ENCODE data around the gene F12.
"Not testable (repeated sequence)": the region's sequence is repeated elsewhere in the genome, so short reads cannot be mapped to it uniquely, and the experiment has no call there.

F12 gene

DNA sequence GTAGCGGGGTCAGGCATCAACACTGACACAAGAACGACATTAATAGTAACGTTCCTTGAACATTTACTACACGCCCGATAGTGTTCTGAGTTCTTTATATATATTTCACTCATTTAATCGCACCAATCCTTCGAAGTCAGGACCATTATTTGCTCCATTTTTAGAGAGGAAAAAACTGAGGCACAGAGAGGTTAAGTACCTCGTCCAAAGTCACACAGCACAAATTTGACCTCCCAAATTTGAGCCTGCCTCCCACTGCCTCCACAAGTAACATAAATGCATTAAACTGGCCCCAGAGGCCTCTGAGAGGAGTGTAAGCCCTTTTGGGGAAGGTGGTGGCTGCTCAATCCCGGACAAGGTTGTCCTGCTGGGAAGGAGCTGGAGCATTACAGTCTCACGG, 45.8 kb downstream of the F12 start:
- in situ Hi-C loops (cut with MboI; ENCODE audit: low pct_unique_long_range_greater_than_20kb, low sequenced_read_pairs) = no loop called here
- DNase-seq = no peak

- DNase-seq = peak; percentile 64
- in situ Hi-C loops (cut with MboI; ENCODE audit: low pct_unique_long_range_greater_than_20kb, low sequenced_read_pairs) = no loop called here
Observed at GRCh38 chr5:177362610-177363507, 46.5 kb downstream of the F12 start.

DNA sequence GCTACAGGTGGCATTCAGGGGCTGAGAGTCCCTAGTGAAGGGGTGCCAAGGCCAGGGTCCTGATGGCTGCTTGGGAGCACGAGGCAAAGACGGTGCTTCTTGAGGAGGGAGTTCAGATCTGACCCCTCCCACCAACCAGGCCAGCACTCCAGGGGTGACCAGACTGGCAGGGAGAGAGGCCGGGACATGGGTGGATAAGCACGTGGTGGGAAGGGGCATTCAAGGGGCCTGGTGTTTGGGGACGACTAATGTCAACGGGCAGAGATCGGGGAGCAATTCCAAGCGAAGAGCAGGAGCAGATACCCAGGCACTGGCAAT, 47.1 kb downstream of the F12 start:
- in situ Hi-C loops (cut with MboI; ENCODE audit: low pct_unique_long_range_greater_than_20kb, low sequenced_read_pairs) = no loop called here
- DNase-seq = no peak

DNA sequence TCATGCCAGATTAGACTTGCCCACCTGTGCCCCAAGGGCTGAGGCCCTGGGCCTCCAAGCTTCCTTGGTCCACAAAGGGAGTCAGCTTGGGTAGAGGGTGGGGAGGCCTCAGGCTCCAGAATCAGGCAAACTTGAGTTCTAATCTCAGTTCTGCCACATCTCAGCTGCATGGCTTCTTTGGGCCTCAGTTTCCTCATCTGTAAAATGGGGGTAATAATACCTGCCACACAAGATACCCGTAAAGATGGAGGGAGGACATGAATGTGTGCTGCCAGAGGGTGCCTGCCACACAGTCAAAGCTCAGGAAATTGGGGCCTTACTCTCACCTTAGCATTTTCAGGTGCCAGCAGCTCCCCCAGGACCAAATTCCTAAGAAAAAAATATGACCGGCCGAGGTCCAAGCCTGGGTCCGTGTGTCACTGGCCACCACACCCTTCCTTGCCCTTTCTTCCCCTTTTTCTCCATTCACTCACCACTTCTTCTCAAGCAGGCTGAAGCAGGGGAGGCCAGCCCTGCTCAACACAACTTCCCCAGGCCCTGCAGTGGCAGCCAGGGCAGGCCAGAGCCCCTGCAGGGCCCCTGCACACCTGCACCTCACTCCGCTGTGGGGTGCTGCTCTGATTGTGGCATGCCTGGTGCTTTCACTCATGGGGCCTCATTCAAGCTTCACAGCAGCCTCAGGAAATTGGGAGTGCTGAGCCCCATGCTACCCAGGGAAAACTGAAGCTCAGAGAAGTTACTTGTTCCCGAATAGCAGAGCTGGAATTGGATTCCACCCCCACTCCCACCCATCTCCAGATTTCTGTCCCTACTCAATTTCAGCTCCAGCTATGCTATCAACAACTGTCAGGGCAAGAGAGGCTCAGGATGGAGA, 47.7 kb downstream of the F12 start:
- DNase-seq = peak; percentile 57
- in situ Hi-C loops (cut with MboI; ENCODE audit: low pct_unique_long_range_greater_than_20kb, low sequenced_read_pairs) = no loop called here

DNA sequence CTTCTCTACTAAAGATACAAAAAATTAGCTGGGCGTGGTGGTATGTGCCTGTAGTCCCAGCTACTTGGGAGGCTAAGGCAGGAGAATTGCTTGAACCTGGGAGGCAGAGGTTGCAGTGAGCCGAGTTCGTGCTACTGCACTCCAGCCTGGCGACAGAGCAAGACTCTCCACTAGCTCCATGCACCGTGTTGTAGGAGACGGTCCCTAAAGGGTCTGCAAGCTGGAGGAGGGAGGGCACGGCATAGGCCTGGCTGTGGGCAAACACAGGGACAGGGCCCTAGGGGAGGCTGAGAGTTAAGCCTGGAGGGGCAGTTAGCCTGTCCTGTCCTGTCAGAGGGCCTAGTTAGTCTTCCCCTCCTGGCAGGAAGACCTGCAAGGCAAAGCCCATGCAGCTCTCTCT, 48.6 kb downstream of the F12 start:
- in situ Hi-C loops (cut with MboI; ENCODE audit: low pct_unique_long_range_greater_than_20kb, low sequenced_read_pairs); DNase-seq: not testable (repeated sequence)

GRCh38 chr5:177359860-177360259, 49.5 kb downstream of the F12 start:
- in situ Hi-C loops (cut with MboI; ENCODE audit: low pct_unique_long_range_greater_than_20kb, low sequenced_read_pairs) = no loop called here
- no peak for DNase-seq

DNA sequence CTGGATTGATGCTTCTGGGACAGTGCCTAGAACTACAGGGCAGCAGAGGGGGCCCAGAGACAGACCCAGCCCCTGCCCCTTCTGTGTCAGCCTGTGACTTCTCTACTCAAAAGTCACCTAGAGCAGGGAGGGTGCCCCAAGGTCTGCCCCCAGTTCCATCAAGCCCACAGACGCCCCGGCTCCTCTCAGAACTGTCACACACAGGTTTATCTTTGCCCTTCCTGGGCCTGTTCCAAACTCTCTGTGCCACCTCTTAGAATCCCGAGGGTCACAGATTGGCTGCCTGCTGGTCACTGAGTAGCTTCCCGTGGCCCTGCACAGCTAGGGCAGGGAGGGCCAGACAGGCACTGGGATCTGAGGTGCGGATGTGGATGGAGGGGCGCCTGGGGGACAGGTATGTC, 49.9 kb downstream of the F12 start:
- DNase-seq = no peak
- in situ Hi-C loops (cut with MboI; ENCODE audit: low pct_unique_long_range_greater_than_20kb, low sequenced_read_pairs) = no loop called here

GRCh38 chr5:177358370-177358819, 51.0 kb downstream of the F12 start:
- no peak for DNase-seq
- in situ Hi-C loops (cut with MboI; ENCODE audit: low pct_unique_long_range_greater_than_20kb, low sequenced_read_pairs) = no loop called here

DNA sequence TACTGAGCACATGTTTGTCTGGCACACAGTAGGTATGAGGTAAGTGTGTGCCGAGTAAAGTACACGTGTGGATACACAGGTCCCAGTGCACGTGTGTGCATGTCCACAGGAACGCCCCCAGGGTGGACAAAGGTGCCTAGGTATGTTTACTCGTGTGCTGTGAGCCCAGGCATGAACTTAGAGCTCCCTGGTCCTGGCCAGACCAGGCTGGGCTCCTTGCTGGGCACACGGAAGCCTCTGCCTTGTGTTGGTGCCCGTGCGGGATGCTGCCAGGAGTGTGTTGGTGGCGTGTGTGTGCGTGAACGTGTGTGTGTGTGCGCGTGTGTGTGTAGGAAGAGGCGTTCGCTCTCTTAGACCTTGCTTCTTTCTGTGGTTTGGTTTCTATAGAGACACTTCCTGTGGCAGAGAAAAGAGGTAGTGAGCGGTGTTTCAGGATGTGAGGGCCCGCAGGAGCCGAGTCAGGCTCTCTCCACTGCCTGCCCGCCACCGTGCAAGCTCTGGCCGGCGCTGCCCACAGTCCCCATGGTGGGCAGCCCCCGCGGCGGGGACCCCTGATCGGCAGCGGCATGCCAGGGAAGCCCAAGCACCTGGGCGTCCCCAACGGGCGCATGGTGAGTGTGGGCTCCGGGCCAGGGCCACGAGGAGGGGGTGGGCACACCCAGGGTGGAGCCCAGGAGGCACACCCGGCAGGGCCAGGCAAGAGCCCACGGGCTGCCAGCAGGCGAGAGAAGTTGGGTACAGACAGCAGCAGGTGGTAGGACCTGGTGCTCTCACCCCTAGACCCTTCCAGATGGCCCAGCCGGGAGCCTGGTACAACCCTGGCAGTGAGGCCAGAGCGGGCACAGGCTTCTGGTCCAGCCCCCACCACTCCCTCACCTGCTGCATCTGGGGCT, 51.7 kb downstream of the F12 start, which contains the start of gene RGS14:
Gene RGS14, plus strand, starts transcription at position 466 of the 893 bp plus-strand sequence. Its CDS starts 101 bp downstream, at position 567.
- peak; percentile 95 for DNase-seq
- in situ Hi-C loops (cut with MboI; ENCODE audit: low pct_unique_long_range_greater_than_20kb, low sequenced_read_pairs) = no loop called here

DNA sequence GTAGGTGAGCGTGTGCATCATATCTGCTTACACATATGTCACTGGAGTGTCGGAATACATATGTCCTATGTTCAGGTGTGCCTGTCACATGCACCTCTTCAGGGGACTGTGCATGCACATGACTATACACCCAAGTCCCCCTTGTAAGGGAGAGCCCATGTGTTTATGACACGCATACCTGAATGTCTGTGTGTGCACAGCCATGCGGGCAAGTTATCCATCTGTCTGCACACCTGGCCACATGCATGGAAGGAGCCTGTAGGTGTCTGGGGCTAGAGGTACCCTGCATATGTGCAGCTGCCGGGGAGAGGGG, 52.3 kb downstream of the F12 start:
- in situ Hi-C loops (cut with MboI; ENCODE audit: low pct_unique_long_range_greater_than_20kb, low sequenced_read_pairs) = no loop called here
- no peak for DNase-seq

DNA sequence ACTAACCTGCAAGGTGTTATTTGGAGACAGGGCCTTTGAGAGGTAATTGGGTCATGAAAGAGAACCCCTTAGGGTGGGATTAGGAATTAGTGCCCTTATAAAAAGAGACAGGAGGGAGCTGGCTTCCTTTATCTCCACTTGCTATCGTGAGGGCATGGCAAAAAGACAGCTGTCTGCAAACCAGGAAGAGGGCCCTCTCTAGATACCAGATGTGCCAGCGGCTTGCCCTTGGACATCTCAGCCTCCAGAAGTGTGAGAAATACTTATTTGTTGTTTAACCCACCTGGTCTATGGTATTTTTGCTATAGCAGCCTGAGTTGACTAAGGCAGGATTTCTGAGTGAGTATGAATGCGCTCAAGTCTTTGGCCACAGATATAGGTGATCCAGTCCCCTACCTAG, 52.6 kb downstream of the F12 start:
- in situ Hi-C loops (cut with MboI; ENCODE audit: low pct_unique_long_range_greater_than_20kb, low sequenced_read_pairs) = no loop called here
- no peak for DNase-seq

DNA sequence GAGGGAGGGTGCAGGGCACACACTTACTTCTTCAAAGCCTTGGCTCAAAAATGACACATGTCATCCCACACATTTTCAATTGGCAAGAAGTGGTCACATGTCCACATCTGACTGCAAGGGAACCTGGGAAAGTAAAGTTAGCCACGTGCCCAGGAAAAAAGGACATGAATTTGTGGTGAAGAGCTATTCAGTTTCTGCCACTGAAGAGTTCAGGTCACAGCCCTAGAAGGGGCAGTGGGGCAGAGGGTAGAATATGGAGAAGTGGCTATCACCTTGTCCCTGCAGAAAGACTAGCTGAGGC, 53.5 kb downstream of the F12 start:
- in situ Hi-C loops (cut with MboI; ENCODE audit: low pct_unique_long_range_greater_than_20kb, low sequenced_read_pairs) = no loop called here
- DNase-seq = peak; percentile 44

- DNase-seq = no peak
- in situ Hi-C loops (cut with MboI; ENCODE audit: low pct_unique_long_range_greater_than_20kb, low sequenced_read_pairs) = no loop called here
Observed at GRCh38 chr5:177355162-177355867, 54.0 kb downstream of the F12 start.

- in situ Hi-C loops (cut with MboI; ENCODE audit: low pct_unique_long_range_greater_than_20kb, low sequenced_read_pairs) = no loop called here
Observed at GRCh38 chr5:177354711-177355110, 54.7 kb downstream of the F12 start.

GRCh38 chr5:177354256-177354655, 55.1 kb downstream of the F12 start:
- DNase-seq = no peak
- in situ Hi-C loops (cut with MboI; ENCODE audit: low pct_unique_long_range_greater_than_20kb, low sequenced_read_pairs) = no loop called here

More at GRCh38 chr5:177354711-177355110, 54.7 kb downstream of the F12 start:
- DNase-seq = no peak

DNA sequence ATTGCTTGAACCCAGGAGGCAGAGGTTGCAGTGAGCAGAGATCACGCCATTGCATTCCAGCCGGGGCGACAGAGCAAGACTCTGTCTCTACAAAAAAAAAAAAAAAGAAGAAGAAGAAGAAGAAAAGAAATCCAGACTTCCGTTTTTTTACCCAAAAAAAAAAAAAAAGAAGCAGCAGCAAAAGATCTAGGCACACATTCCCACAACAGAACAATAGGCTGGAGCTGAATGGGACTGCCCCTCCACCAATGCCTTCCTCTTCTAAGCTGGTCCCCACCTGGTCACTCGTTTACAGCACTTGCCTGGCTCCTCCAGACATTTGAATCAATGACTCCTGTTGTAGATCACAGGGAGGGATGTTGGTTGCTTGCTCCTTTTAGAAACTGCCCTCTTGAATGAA, 56.3 kb downstream of the F12 start:
- in situ Hi-C loops (cut with MboI; ENCODE audit: low pct_unique_long_range_greater_than_20kb, low sequenced_read_pairs) = no loop called here
- DNase-seq = peak; percentile 83

Measured in KBM-7 (cell line).